SU-DHL-6 (cell line): ENCODE measurements around the gene CCDC13.

ENCODE experiments used
- CTCF ChIP-seq: fragments of 200-600 bp; sonication (generic); IDR thresholded peaks from one replicate; pipeline ENCODE4 v1.5.1; 2017; ENCODE audit warnings: antibody characterized with exemption, mild to moderate bottlenecking, low read length, moderate library complexity; ENCODE audit not compliant: insufficient read depth, poor library complexity, severe bottlenecking
- EZH2phosphoT487 ChIP-seq: fragments of 200-600 bp; sonication (generic), shearing (Covaris generic); conservative IDR thresholded peaks from 2 replicates; pipeline ENCODE4 v1.6.1; 2018; ENCODE audit warnings: mild to moderate bottlenecking, antibody characterized with exemption, low read length, moderate library complexity, mixed read lengths

GRCh38 chr3:42805141-42805821 is 32.2 kb upstream of the CCDC13 start:
- TF ChIP-seq CTCF (no peak), EZH2phosphoT487 (no peak)
